ENCODE measurements around the gene EVC2.

The EVC2 gene

GRCh38 chr4:5554376-5554775 lies 154.0 kb downstream of the EVC2 start:
- Histone ChIP-seq H3K9ac (ENCODE audit: low read depth, low read length, poor library complexity) (no peak overlapping the region), H2BK15ac (ENCODE audit: low read length) (no peak overlapping the region), H3K36me3 (replicated peaks in 1 of 2; ENCODE audit: control insufficient read depth in 2 of 2, insufficient read depth in 2 of 2, low read length in 2 of 2) (peaks cover 0 to 2% of the 10 kb centered on the region in 2 donors), H2BK120ac (ENCODE audit: low read depth, low read length) (no peak overlapping the region), H3K4ac (ENCODE audit: low read length) (no peak overlapping the region), H3K23ac (ENCODE audit: low read depth, low read length, poor library complexity) (no peak overlapping the region), H2BK12ac (ENCODE audit: low read length) (no peak overlapping the region), H3K14ac (ENCODE audit: low read length) (no peak overlapping the region), H4K8ac (ENCODE audit: low read depth, low read length) (no peak overlapping the region), H3K4me1 (ENCODE audit: control insufficient read depth in 2 of 2, insufficient read depth in 1 of 2, low read depth in 1 of 2, low read length in 2 of 2) (no peaks in the 10 kb centered on the region), H2AK5ac (ENCODE audit: low read depth, low read length) (no peak overlapping the region), H3K4me2 (ENCODE audit: insufficient read depth, low read length, poor library complexity, severe bottlenecking) (no peak overlapping the region), H3K27ac (replicated peaks; ENCODE audit: low read length) (no peak overlapping the region), H2BK5ac (ENCODE audit: low read length) (no peak overlapping the region), H2AFZ (ENCODE audit: low read length) (no peak overlapping the region), H3K4me3 (ENCODE audit: low read length in 2 of 2) (no peak overlapping the region), H3K27me3 (ENCODE audit: control insufficient read depth in 3 of 3, insufficient read depth in 3 of 3, low read depth in 1 of 3, low read length in 3 of 3) (no peaks in the 10 kb centered on the region), H3K9me3 (replicated peaks in 1 of 2; ENCODE audit: control insufficient read depth in 2 of 2, insufficient read depth in 1 of 2, low read depth in 1 of 2, low read length in 2 of 2) (no peaks in the 10 kb centered on the region), H3K79me1 (ENCODE audit: low read depth, low read length) (no peaks in the 10 kb centered on the region), H3K18ac (ENCODE audit: low read length) (no peak overlapping the region), H4K91ac (ENCODE audit: low read depth, low read length, poor library complexity) (no peak overlapping the region)
- no peak for DNase-seq (ENCODE audit: low spot score)

GRCh38 chr4:5553801-5554200 lies 154.6 kb downstream of the EVC2 start:
- H3K4me1 ChIP-seq (ENCODE audit: control insufficient read depth in 2 of 2, insufficient read depth in 1 of 2, low read depth in 1 of 2, low read length in 2 of 2) = no peaks in the 10 kb centered on the region
- H3K14ac ChIP-seq (ENCODE audit: low read length) = no peak overlapping the region
- no peak overlapping the region for H2BK15ac ChIP-seq (ENCODE audit: low read length)
- no peak overlapping the region for H2BK120ac ChIP-seq (ENCODE audit: low read depth, low read length)
- H3K18ac ChIP-seq (ENCODE audit: low read length) = no peak overlapping the region
- H2BK12ac ChIP-seq (ENCODE audit: low read length) = no peak overlapping the region
- no peaks in the 10 kb centered on the region for H3K79me1 ChIP-seq (ENCODE audit: low read depth, low read length)
- no peak overlapping the region for H3K4me3 ChIP-seq (ENCODE audit: low read length in 2 of 2)
- H3K23ac ChIP-seq (ENCODE audit: low read depth, low read length, poor library complexity) = no peak overlapping the region
- peaks cover 0 to 2% of the 10 kb centered on the region in 2 donors for H3K36me3 ChIP-seq (replicated peaks in 1 of 2; ENCODE audit: control insufficient read depth in 2 of 2, insufficient read depth in 2 of 2, low read length in 2 of 2)
- H2AFZ ChIP-seq (ENCODE audit: low read length) = no peak overlapping the region
- H2BK5ac ChIP-seq (ENCODE audit: low read length) = no peak overlapping the region
- no peak for DNase-seq (ENCODE audit: low spot score)
- WGBS, 2 donors (ENCODE audit: extremely low coverage in 2 of 2, insufficient read length in 2 of 2, insufficient replicate concordance in 1 of 2) = no CpG with 5 or more reads among the region's 5 CpGs
- no peak overlapping the region for H3K4me2 ChIP-seq (ENCODE audit: insufficient read depth, low read length, poor library complexity, severe bottlenecking)
- H4K91ac ChIP-seq (ENCODE audit: low read depth, low read length, poor library complexity) = no peak overlapping the region
- H3K9me3 ChIP-seq (replicated peaks in 1 of 2; ENCODE audit: control insufficient read depth in 2 of 2, insufficient read depth in 1 of 2, low read depth in 1 of 2, low read length in 2 of 2) = no peaks in the 10 kb centered on the region
- H3K27ac ChIP-seq (replicated peaks; ENCODE audit: low read length) = no peak overlapping the region
- H3K4ac ChIP-seq (ENCODE audit: low read length) = no peak overlapping the region
- H3K27me3 ChIP-seq (ENCODE audit: control insufficient read depth in 3 of 3, insufficient read depth in 3 of 3, low read depth in 1 of 3, low read length in 3 of 3) = no peaks in the 10 kb centered on the region
- no peak overlapping the region for H4K8ac ChIP-seq (ENCODE audit: low read depth, low read length)
- no peak overlapping the region for H3K9ac ChIP-seq (ENCODE audit: low read depth, low read length, poor library complexity)
- H2AK5ac ChIP-seq (ENCODE audit: low read depth, low read length) = no peak overlapping the region

- no peaks in the 10 kb centered on the region for H3K79me1 ChIP-seq (ENCODE audit: low read depth, low read length)
- peaks cover 0 to 2% of the 10 kb centered on the region in 2 donors for H3K36me3 ChIP-seq (replicated peaks in 1 of 2; ENCODE audit: control insufficient read depth in 2 of 2, insufficient read depth in 2 of 2, low read length in 2 of 2)
- H3K4me1 ChIP-seq (ENCODE audit: control insufficient read depth in 2 of 2, insufficient read depth in 1 of 2, low read depth in 1 of 2, low read length in 2 of 2) = no peaks in the 10 kb centered on the region
- peaks cover 0 to 4% of the 10 kb centered on the region in 2 donors for H3K9me3 ChIP-seq (replicated peaks in 1 of 2; ENCODE audit: control insufficient read depth in 2 of 2, insufficient read depth in 1 of 2, low read depth in 1 of 2, low read length in 2 of 2)
- H2AK5ac ChIP-seq (ENCODE audit: low read depth, low read length) = no peak overlapping the region
- no peak overlapping the region for H3K18ac ChIP-seq (ENCODE audit: low read length)
- no peak overlapping the region for H4K8ac ChIP-seq (ENCODE audit: low read depth, low read length)
- DNase-seq (ENCODE audit: low spot score) = no peak
- no peak overlapping the region for H3K4me3 ChIP-seq (ENCODE audit: low read length in 2 of 2)
- no peak overlapping the region for H2BK5ac ChIP-seq (ENCODE audit: low read length)
- H3K14ac ChIP-seq (ENCODE audit: low read length) = no peak overlapping the region
- H3K23ac ChIP-seq (ENCODE audit: low read depth, low read length, poor library complexity) = no peak overlapping the region
- H2BK12ac ChIP-seq (ENCODE audit: low read length) = no peak overlapping the region
- H3K4ac ChIP-seq (ENCODE audit: low read length) = no peak overlapping the region
- H3K27ac ChIP-seq (replicated peaks; ENCODE audit: low read length) = no peak overlapping the region
- H3K4me2 ChIP-seq (ENCODE audit: insufficient read depth, low read length, poor library complexity, severe bottlenecking) = no peak overlapping the region
- H2BK15ac ChIP-seq (ENCODE audit: low read length) = no peak overlapping the region
- no peak overlapping the region for H2AFZ ChIP-seq (ENCODE audit: low read length)
- H2BK120ac ChIP-seq (ENCODE audit: low read depth, low read length) = no peak overlapping the region
- H3K9ac ChIP-seq (ENCODE audit: low read depth, low read length, poor library complexity) = no peak overlapping the region
- no peaks in the 10 kb centered on the region for H3K27me3 ChIP-seq (ENCODE audit: control insufficient read depth in 3 of 3, insufficient read depth in 3 of 3, low read depth in 1 of 3, low read length in 3 of 3)
- WGBS, 2 donors (ENCODE audit: extremely low coverage in 2 of 2, insufficient read length in 2 of 2, insufficient replicate concordance in 1 of 2) = no CpG with 5 or more reads among the region's 3 CpGs
- no peak overlapping the region for H4K91ac ChIP-seq (ENCODE audit: low read depth, low read length, poor library complexity)
These were observed 155.9 kb downstream of the EVC2 start for GRCh38 chr4:5552451-5552850.

GRCh38 chr4:5547651-5548249 lies 160.6 kb downstream of the EVC2 start:
- Histone ChIP-seq H2BK5ac (ENCODE audit: low read length) (no peak overlapping the region), H3K4me1 (ENCODE audit: control insufficient read depth in 2 of 2, insufficient read depth in 1 of 2, low read depth in 1 of 2, low read length in 2 of 2) (no peaks in the 10 kb centered on the region), H3K4me3 (ENCODE audit: low read length in 2 of 2) (no peak overlapping the region), H2BK120ac (ENCODE audit: low read depth, low read length) (no peak overlapping the region), H3K4me2 (ENCODE audit: insufficient read depth, low read length, poor library complexity, severe bottlenecking) (no peak overlapping the region), H3K18ac (ENCODE audit: low read length) (no peak overlapping the region), H3K23ac (ENCODE audit: low read depth, low read length, poor library complexity) (no peak overlapping the region), H4K8ac (ENCODE audit: low read depth, low read length) (no peak overlapping the region), H2AFZ (ENCODE audit: low read length) (no peak overlapping the region), H3K9me3 (replicated peaks in 1 of 2; ENCODE audit: control insufficient read depth in 2 of 2, insufficient read depth in 1 of 2, low read depth in 1 of 2, low read length in 2 of 2) (peaks cover 0 to 8% of the 10 kb centered on the region in 2 donors), H4K91ac (ENCODE audit: low read depth, low read length, poor library complexity) (no peak overlapping the region), H3K79me1 (ENCODE audit: low read depth, low read length) (no peaks in the 10 kb centered on the region), H3K27ac (replicated peaks; ENCODE audit: low read length) (no peak overlapping the region), H3K27me3 (ENCODE audit: control insufficient read depth in 3 of 3, insufficient read depth in 3 of 3, low read depth in 1 of 3, low read length in 3 of 3) (no peaks in the 10 kb centered on the region), H3K36me3 (replicated peaks in 1 of 2; ENCODE audit: control insufficient read depth in 2 of 2, insufficient read depth in 2 of 2, low read length in 2 of 2) (no peaks in the 10 kb centered on the region), H3K4ac (ENCODE audit: low read length) (no peak overlapping the region), H2AK5ac (ENCODE audit: low read depth, low read length) (no peak overlapping the region), H3K9ac (ENCODE audit: low read depth, low read length, poor library complexity) (no peak overlapping the region), H3K14ac (ENCODE audit: low read length) (no peak overlapping the region), H2BK12ac (ENCODE audit: low read length) (no peak overlapping the region), H2BK15ac (ENCODE audit: low read length) (no peak overlapping the region)
- WGBS, 2 donors (ENCODE audit: extremely low coverage in 2 of 2, insufficient read length in 2 of 2, insufficient replicate concordance in 1 of 2) = no CpG with 5 or more reads among the region's 12 CpGs
- DNase-seq (ENCODE audit: low spot score) = no peak

All from neuronal stem cell (in vitro differentiated cells).